K562 (cell line): ENCODE data around the gene UBE2Q1. TPM values are rescaled to one million over a fixed set of nuclear protein-coding genes. Genes with fewer than 3 reads are reported as not detected.

Experiments
- HNRNPK ChIP-seq: fragments of 200-400 bp; formaldehyde crosslinking; IDR thresholded peaks from one replicate; pipeline ENCODE4 v1.6.1; 2018; ENCODE audit warnings: mild to moderate bottlenecking, low read depth, low read length; ENCODE audit not compliant: poor library complexity, severe bottlenecking
- KDM5B ChIP-seq: fragments of 200-600 bp; sonication (generic); IDR thresholded peaks from 2 replicates; pipeline ENCODE4 v1.6.1; 2012; ENCODE audit warnings: low read depth, mild to moderate bottlenecking, moderate library complexity, low read length, control low read depth, inconsistent platforms; ENCODE audit not compliant: insufficient replicate concordance
- KLF1 ChIP-seq: fragments of 450-650 bp; IDR thresholded peaks from 2 replicates; pipeline ENCODE4 v1.6.1; 2016; ENCODE audit warnings: missing genetic modification characterization, missing compliant biosample characterization
- MCM5 ChIP-seq: fragments of 450-650 bp; IDR thresholded peaks from 2 replicates; pipeline ENCODE4 v1.6.1; 2016; ENCODE audit warnings: low read depth
- NCOA6 ChIP-seq: fragments of 450-650 bp; IDR thresholded peaks from 2 replicates; pipeline ENCODE4 v1.6.1; 2017; ENCODE audit warnings: mild to moderate bottlenecking
- POLR2AphosphoS5 ChIP-seq: IDR thresholded peaks from 2 replicates; pipeline ENCODE4 v1.6.1; 2011; ENCODE audit warnings: mild to moderate bottlenecking, low read depth, low read length, moderate library complexity; ENCODE audit not compliant: control insufficient read depth, insufficient read depth
- PRMT5 ChIP-seq: sonication (generic); formaldehyde crosslinking; IDR thresholded peaks from 2 replicates; pipeline ENCODE4 v1.5.0; 2020; ENCODE audit warnings: missing genetic modification reagents
- SIN3A ChIP-seq, 2 experiments: fragments of 150-350 bp in 1 of 2; IDR thresholded peaks; 2 replicates each; pipeline ENCODE4 v1.6.1; 2011 to 2016; ENCODE audit warnings: borderline replicate concordance in 2 of 2, low read depth in 2 of 2, low read length in 2 of 2, mild to moderate bottlenecking in 2 of 2, moderate library complexity in 2 of 2; ENCODE audit not compliant: control insufficient read depth in 1 of 2
- SIRT6 ChIP-seq: IDR thresholded peaks from one replicate; pipeline ENCODE4 v1.6.1; 2012; ENCODE audit warnings: low read depth, mild to moderate bottlenecking, control low read depth, inconsistent platforms, low read length, moderate library complexity
- TAL1 ChIP-seq: fragments of 450-650 bp; IDR thresholded peaks from 2 replicates; pipeline ENCODE4 v1.6.1; 2016; ENCODE audit warnings: mild to moderate bottlenecking
- TCF3 ChIP-seq: sonication (generic); formaldehyde crosslinking; IDR thresholded peaks from 2 replicates; pipeline ENCODE4 v1.4.0; 2020; ENCODE audit warnings: mild to moderate bottlenecking, missing genetic modification reagents
- TOE1 ChIP-seq, 2 experiments: fragments of 450-650 bp in 1 of 2; sonication (generic) in 1 of 2; formaldehyde crosslinking in 1 of 2; IDR thresholded peaks; 2 replicates each; pipeline versions ENCODE4 v1.7.1 to v1.8.0; 2016 to 2022; ENCODE audit warnings: borderline replicate concordance in 2 of 2, mild to moderate bottlenecking in 2 of 2, antibody characterized with exemption in 1 of 2, inconsistent platforms in 1 of 2, low read depth in 1 of 2, missing genetic modification reagents in 1 of 2, moderate library complexity in 1 of 2
- ZFPM2 ChIP-seq: fragments of 250-450 bp; sonication (Bioruptor Pico); IDR thresholded peaks from 2 replicates; pipeline ENCODE4 v1.5.1; 2022; ENCODE audit warnings: mild to moderate bottlenecking
- ZNF212 ChIP-seq: fragments of 450-650 bp; formaldehyde crosslinking; IDR thresholded peaks from 2 replicates; pipeline ENCODE4 v1.4.0; 2020; ENCODE audit warnings: mild to moderate bottlenecking
- ZNF274 ChIP-seq: IDR thresholded peaks from 2 replicates; pipeline ENCODE4 v1.6.1; 2011; ENCODE audit warnings: low read depth, mild to moderate bottlenecking, low read length, moderate library complexity, borderline replicate concordance
- ZNF354B ChIP-seq: fragments of 250-450 bp; sonication (Bioruptor Pico); IDR thresholded peaks from 2 replicates; pipeline ENCODE4 v1.4.0; 2020
- ZZZ3 ChIP-seq: fragments of 450-650 bp; IDR thresholded peaks from 2 replicates; pipeline ENCODE4 v1.6.1; 2016; ENCODE audit warnings: antibody characterized with exemption, mild to moderate bottlenecking, moderate library complexity
- polyA plus RNA-seq, 8 experiments: library from polyadenylated mRNA; depleted of rRNA in 4 of 8; stranded (reverse) in 5 of 8; unstranded in 3 of 8; fragments of >200 nt; fragmentation: Nextera tagmentation in 2 of 8; fragmentation: Illumina TruSeq in 1 of 8; extraction: Ambion mirVana in 2 of 8; extraction: Trizol in 1 of 8; gene quantifications; 2 replicates each; pipeline versions ENCODE4 v1.2.1 to v1.2.3, GENCODE V29; 2011 to 2014; ENCODE audit warnings: inconsistent platforms in 1 of 8, missing spikeins in 1 of 8
- total RNA-seq, 7 experiments: library from RNA; depleted of rRNA in 6 of 7; stranded (reverse); fragments of >200 nt in 6 of 7; fragmentation: Illumina TruSeq in 2 of 7; extraction: Trizol in 2 of 7; gene quantifications; 2 replicates each; pipeline versions ENCODE4 v1.2.1 to v1.2.3, GENCODE V29; 2011 to 2021; ENCODE audit warnings: low replicate concordance in 1 of 7
- TF ChIP-seq, protein P1 (sequence below): sonication (generic); formaldehyde crosslinking; IDR thresholded peaks from 2 replicates; pipeline ENCODE4 v1.8.0; 2022; ENCODE audit warnings: mild to moderate bottlenecking, missing genetic modification reagents
- TF ChIP-seq, protein P2 (sequence below): fragments of 450-650 bp; IDR thresholded peaks from 2 replicates; pipeline ENCODE4 v1.7.1; 2018; ENCODE audit warnings: mild to moderate bottlenecking, low read depth; ENCODE audit not compliant: partially characterized antibody
- TF ChIP-seq, protein P3 (sequence below), 2 experiments: fragments of 150-350 bp in 1 of 2; IDR thresholded peaks; 2 replicates each; pipeline ENCODE4 v1.6.1; 2012 to 2016; ENCODE audit warnings: low read depth in 2 of 2, low read length in 2 of 2, mild to moderate bottlenecking in 1 of 2, moderate library complexity in 1 of 2

Gene UBE2Q1
- total and polyA plus RNA-seq, 9 of the 15 experiments (the other 6 are each of a cell fraction or from before 2014, with no cell fraction given): 8.0 to 58.8 (median 27.6) TPM

DNA sequence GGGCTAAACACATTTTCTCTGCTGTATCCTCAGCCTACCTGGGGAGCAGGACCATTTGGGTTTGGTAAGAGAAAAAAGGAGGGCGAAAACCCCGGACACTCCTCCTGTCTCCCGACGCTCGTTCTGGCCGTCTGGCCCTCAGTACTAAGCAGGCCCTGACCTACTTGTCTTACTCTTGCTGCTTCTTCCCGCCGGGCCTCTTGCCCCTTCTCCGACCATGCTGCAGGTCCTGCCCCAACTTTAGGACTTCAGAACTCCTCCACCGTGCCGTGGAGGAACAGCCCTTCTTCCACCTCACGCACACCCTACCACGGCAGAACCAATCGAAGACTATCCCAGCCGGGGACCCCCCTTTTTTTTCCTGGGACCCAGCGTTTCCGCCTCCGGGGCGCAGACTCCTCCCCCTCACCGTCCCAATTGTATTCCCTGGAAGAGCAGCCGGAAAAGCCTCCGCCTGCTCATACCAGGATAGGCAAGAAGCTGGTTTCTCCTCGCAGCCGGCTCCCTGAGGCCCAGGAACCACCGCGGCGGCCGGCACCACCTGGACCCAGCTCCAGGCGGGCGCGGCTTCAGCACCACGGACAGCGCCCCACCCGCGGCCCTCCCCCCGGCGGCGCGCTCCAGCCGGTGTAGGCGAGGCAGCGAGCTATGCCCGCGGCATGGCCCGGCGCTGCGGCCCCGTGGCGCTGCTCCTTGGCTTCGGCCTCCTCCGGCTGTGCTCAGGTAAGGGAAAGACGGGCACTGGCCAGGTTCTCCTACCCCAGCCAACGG is 9.1 kb upstream of the UBE2Q1 start, which contains the start of gene CHRNB2 (continued):
- TF ChIP-seq SIN3A (IDR thresholded peaks at IDR 0.05; ENCODE audit: borderline replicate concordance in 2 of 2, control insufficient read depth in 1 of 2, low read depth in 2 of 2, low read length in 2 of 2): peak; percentile 81 to 96
- no peak for TF ChIP-seq ZNF212 (CRISPR knock-in tag)
- no peak for TF ChIP-seq ZNF354B (CRISPR knock-in tag)
- TF ChIP-seq ZFPM2 (CRISPR knock-in tag): no peak
- TF ChIP-seq, protein P1, sequence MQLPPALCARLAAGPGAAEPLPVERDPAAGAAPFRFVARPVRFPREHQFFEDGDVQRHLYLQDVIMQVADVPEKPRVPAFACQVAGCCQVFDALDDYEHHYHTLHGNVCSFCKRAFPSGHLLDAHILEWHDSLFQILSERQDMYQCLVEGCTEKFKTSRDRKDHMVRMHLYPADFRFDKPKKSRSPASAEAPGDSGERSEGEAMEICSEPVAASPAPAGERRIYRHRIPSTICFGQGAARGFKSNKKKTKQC (CRISPR knock-in tag): peak; percentile 97
- no peak for TF ChIP-seq NCOA6
- no peak for TF ChIP-seq TAL1
- no peak for TF ChIP-seq HNRNPK
- TF ChIP-seq, protein P2, sequence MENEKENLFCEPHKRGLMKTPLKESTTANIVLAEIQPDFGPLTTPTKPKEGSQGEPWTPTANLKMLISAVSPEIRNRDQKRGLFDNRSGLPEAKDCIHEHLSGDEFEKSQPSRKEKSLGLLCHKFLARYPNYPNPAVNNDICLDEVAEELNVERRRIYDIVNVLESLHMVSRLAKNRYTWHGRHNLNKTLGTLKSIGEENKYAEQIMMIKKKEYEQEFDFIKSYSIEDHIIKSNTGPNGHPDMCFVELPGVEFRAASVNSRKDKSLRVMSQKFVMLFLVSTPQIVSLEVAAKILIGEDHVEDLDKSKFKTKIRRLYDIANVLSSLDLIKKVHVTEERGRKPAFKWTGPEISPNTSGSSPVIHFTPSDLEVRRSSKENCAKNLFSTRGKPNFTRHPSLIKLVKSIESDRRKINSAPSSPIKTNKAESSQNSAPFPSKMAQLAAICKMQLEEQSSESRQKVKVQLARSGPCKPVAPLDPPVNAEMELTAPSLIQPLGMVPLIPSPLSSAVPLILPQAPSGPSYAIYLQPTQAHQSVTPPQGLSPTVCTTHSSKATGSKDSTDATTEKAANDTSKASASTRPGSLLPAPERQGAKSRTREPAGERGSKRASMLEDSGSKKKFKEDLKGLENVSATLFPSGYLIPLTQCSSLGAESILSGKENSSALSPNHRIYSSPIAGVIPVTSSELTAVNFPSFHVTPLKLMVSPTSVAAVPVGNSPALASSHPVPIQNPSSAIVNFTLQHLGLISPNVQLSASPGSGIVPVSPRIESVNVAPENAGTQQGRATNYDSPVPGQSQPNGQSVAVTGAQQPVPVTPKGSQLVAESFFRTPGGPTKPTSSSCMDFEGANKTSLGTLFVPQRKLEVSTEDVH: no peak
- no peak for TF ChIP-seq ZZZ3
- TF ChIP-seq POLR2AphosphoS5: no peak
- TF ChIP-seq KDM5B: no peak
- TF ChIP-seq TOE1 (IDR thresholded peaks at IDR 0.05; ENCODE audit: borderline replicate concordance): no peak
- TF ChIP-seq TOE1 (CRISPR knock-in tag; IDR thresholded peaks at IDR 0.05; ENCODE audit: borderline replicate concordance, low read depth): no peak
- TF ChIP-seq SIRT6: no peak
- TF ChIP-seq ZNF274: no peak
- 0 out of 2 replicates have a peak, but pooled peaks have one; percentile 30 for TF ChIP-seq TCF3
- no peak for TF ChIP-seq MCM5
- TF ChIP-seq PRMT5: peak; percentile 66; the same call in 1 of the 2 replicates
- TF ChIP-seq KLF1 (tag): no peak
- TF ChIP-seq, protein P3, sequence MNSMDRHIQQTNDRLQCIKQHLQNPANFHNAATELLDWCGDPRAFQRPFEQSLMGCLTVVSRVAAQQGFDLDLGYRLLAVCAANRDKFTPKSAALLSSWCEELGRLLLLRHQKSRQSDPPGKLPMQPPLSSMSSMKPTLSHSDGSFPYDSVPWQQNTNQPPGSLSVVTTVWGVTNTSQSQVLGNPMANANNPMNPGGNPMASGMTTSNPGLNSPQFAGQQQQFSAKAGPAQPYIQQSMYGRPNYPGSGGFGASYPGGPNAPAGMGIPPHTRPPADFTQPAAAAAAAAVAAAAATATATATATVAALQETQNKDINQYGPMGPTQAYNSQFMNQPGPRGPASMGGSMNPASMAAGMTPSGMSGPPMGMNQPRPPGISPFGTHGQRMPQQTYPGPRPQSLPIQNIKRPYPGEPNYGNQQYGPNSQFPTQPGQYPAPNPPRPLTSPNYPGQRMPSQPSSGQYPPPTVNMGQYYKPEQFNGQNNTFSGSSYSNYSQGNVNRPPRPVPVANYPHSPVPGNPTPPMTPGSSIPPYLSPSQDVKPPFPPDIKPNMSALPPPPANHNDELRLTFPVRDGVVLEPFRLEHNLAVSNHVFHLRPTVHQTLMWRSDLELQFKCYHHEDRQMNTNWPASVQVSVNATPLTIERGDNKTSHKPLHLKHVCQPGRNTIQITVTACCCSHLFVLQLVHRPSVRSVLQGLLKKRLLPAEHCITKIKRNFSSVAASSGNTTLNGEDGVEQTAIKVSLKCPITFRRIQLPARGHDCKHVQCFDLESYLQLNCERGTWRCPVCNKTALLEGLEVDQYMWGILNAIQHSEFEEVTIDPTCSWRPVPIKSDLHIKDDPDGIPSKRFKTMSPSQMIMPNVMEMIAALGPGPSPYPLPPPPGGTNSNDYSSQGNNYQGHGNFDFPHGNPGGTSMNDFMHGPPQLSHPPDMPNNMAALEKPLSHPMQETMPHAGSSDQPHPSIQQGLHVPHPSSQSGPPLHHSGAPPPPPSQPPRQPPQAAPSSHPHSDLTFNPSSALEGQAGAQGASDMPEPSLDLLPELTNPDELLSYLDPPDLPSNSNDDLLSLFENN (IDR thresholded peaks at IDR 0.05; ENCODE audit: low read depth in 2 of 2, low read length in 2 of 2): no peak
